Retinal pigment epithelial cell (primary cell): ENCODE measurements around the gene TRABD2A.

Experiments used
- DNase-seq: peaks from one replicate; pipeline ENCODE4 v3.0.0-alpha.2; 2010; ENCODE audit warnings: low read depth
- H3K4me3 ChIP-seq: 2 replicates; pipeline ENCODE4 v1.5.1; 2011; ENCODE audit warnings: mild to moderate bottlenecking, low read length, control low read depth, moderate library complexity
- CTCF ChIP-seq: conservative IDR thresholded peaks from 2 replicates; pipeline ENCODE4 v1.5.1; 2011; ENCODE audit warnings: low read depth, low read length, control low read depth, inconsistent platforms

The TRABD2A gene

GRCh38 chr2:84829693-84830092 lies 51.2 kb downstream of the TRABD2A start:
- H3K4me3 ChIP-seq, result no peak overlapping the region
- DNase-seq, result no peak
- TF ChIP-seq CTCF, result no peak

GRCh38 chr2:84827978-84828575 lies 52.8 kb downstream of the TRABD2A start:
- H3K4me3 ChIP-seq, result no peak overlapping the region
- no peak for DNase-seq
- TF ChIP-seq CTCF, result no peak

- DNase-seq, result no peak
- H3K4me3 ChIP-seq, result no peak overlapping the region
- TF ChIP-seq CTCF, result no peak
These were observed 57.1 kb downstream of the TRABD2A start for GRCh38 chr2:84823788-84824187.

- no peak for DNase-seq
- no peak overlapping the region for H3K4me3 ChIP-seq
- no peak for TF ChIP-seq CTCF
These were observed 57.7 kb downstream of the TRABD2A start for GRCh38 chr2:84823229-84823628.

GRCh38 chr2:84821806-84822205 lies 59.1 kb downstream of the TRABD2A start:
- no peak for DNase-seq
- TF ChIP-seq CTCF, result no peak
- no peak overlapping the region for H3K4me3 ChIP-seq

GRCh38 chr2:84817239-84817655 lies 63.6 kb downstream of the TRABD2A start:
- no peak for DNase-seq
- H3K4me3 ChIP-seq, result no peak overlapping the region
- no peak for TF ChIP-seq CTCF

- H3K4me3 ChIP-seq, result no peak overlapping the region
- no peak for TF ChIP-seq CTCF
- DNase-seq, result no peak
These were observed 64.4 kb downstream of the TRABD2A start for GRCh38 chr2:84816426-84817026.
